Subcutaneous adipose tissue (tissue), 4 donors: ENCODE measurements around the gene C3orf70. TPM values are rescaled to one million over a fixed set of nuclear protein-coding genes. Genes with fewer than 3 reads are reported as not detected.

Source experiments
- CTCF ChIP-seq: fragments of 450-650 bp; IDR thresholded peaks from one replicate; pipeline ENCODE4 v1.5.1; 2016; ENCODE audit warnings: low read depth, mild to moderate bottlenecking, control low read depth, antibody characterized with exemption, moderate library complexity
- total RNA-seq, 4 donors: library from RNA; depleted of rRNA; stranded (reverse); fragments of >200 nt; gene quantifications; one replicate each; pipeline ENCODE4 v1.1.0, GENCODE V29; 2016

Gene C3orf70
- total RNA-seq, 4 donors from 2014 or later, result 0.68 to 4.1 (median 2.3) TPM

- no peak for TF ChIP-seq CTCF
Observed at GRCh38 chr3:185062191-185062590, 90.7 kb downstream of the C3orf70 start.

- TF ChIP-seq CTCF, result no peak
Observed at GRCh38 chr3:185060655-185061054, 92.2 kb downstream of the C3orf70 start.

GRCh38 chr3:185059766-185060165 is 93.1 kb downstream of the C3orf70 start:
- TF ChIP-seq CTCF, result no peak

GRCh38 chr3:185058796-185059195 is 94.1 kb downstream of the C3orf70 start:
- no peak for TF ChIP-seq CTCF

GRCh38 chr3:185057829-185058228 is 95.0 kb downstream of the C3orf70 start:
- TF ChIP-seq CTCF, result no peak

GRCh38 chr3:185056908-185057307 is 96.0 kb downstream of the C3orf70 start:
- no peak for TF ChIP-seq CTCF

GRCh38 chr3:185052631-185053030 is 100.2 kb downstream of the C3orf70 start:
- no peak for TF ChIP-seq CTCF
